ENCODE data around the gene NCKAP5. TPM values are rescaled to one million over a fixed set of nuclear protein-coding genes. Genes with fewer than 3 reads are reported as not detected.

Gene NCKAP5
- total RNA-seq, 6 donors from 2014 or later = 22.1 to 51.1 (median 41.4) TPM

DNA sequence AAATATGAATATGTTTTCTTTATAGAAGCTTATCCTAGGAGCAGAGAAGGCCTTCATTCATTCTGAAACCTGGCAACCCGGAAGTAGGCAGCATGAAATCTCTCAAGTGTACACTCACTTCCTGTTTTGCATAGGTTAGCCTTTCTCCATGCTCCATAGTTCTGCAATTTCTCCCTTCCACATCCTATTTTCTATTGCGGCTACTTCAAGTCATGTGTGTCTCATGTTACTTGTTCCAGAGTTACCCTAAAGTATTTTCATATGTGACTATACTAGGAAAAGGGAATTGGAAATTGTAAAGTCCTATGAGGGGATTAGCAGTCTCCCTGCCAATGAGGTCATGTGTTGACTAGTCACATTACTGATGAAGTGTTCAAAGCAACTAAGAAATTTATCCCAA, 320.6 kb downstream of the NCKAP5 start:
- peak overlapping the region in 3 of 4 donors; percentile 19 to 78 (median 47) for H3K27ac ChIP-seq
- DNase-seq (no peak), ATAC-seq (ENCODE audit: low FRiP score in 2 of 2) (peak in 1 of 2 donors; percentile 68)
- 32 to 40% methylated on average over 2 of the region's 2 CpGs for WGBS, 2 donors
- no peaks in the 10 kb centered on the region for H3K27me3 ChIP-seq
- TF ChIP-seq EP300 (IDR thresholded peaks at IDR 0.05) = no peak
- TF ChIP-seq, protein P1, sequence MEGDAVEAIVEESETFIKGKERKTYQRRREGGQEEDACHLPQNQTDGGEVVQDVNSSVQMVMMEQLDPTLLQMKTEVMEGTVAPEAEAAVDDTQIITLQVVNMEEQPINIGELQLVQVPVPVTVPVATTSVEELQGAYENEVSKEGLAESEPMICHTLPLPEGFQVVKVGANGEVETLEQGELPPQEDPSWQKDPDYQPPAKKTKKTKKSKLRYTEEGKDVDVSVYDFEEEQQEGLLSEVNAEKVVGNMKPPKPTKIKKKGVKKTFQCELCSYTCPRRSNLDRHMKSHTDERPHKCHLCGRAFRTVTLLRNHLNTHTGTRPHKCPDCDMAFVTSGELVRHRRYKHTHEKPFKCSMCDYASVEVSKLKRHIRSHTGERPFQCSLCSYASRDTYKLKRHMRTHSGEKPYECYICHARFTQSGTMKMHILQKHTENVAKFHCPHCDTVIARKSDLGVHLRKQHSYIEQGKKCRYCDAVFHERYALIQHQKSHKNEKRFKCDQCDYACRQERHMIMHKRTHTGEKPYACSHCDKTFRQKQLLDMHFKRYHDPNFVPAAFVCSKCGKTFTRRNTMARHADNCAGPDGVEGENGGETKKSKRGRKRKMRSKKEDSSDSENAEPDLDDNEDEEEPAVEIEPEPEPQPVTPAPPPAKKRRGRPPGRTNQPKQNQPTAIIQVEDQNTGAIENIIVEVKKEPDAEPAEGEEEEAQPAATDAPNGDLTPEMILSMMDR (IDR thresholded peaks at IDR 0.05) = no peak
- TF ChIP-seq POLR2A (IDR thresholded peaks at IDR 0.05) = no peak
- no peak for TF ChIP-seq POLR2AphosphoS5 (IDR thresholded peaks at IDR 0.05)
- H3K4me3 ChIP-seq = no peak overlapping the region
- no peaks in the 10 kb centered on the region for H3K36me3 ChIP-seq
- H3K4me1 ChIP-seq = peaks cover 0 to 19% (median 5%) of the 10 kb centered on the region in 4 donors
- H3K9me3 ChIP-seq = no peaks in the 10 kb centered on the region

DNA sequence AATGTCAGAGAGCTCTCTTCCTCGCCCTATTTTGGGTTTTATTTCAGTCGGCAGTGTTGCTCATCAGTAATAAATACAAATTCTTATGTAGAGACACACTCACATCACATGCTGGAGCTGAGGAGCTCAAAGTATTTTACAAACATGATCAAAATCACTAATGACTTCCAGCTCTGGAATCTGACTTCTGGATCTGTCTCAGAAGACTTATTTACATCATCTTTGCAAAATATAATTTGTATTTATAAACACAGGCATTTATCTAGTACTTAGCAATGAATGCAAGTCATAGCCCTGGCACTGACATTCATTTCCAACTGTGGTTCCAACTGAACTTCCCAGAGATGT, 327.1 kb downstream of the NCKAP5 start:
- no peaks in the 10 kb centered on the region for H3K9me3 ChIP-seq
- 28 to 29% methylated on average over 2 of the region's 2 CpGs for WGBS, 2 donors
- ATAC-seq (ENCODE audit: low FRiP score in 2 of 2) (no peak), DNase-seq (no peak)
- peaks cover 0 to 14% (median 5%) of the 10 kb centered on the region in 4 donors for H3K4me1 ChIP-seq
- H3K36me3 ChIP-seq = no peaks in the 10 kb centered on the region
- peak overlapping the region in 3 of 4 donors; percentile 7 to 20 (median 18) for H3K4me3 ChIP-seq
- peak overlapping the region; percentile 41 to 80 (median 66) for H3K27ac ChIP-seq
- no peaks in the 10 kb centered on the region for H3K27me3 ChIP-seq
- no peak for TF ChIP-seq POLR2AphosphoS5 (IDR thresholded peaks at IDR 0.05)
- no peak for TF ChIP-seq EP300 (IDR thresholded peaks at IDR 0.05)
- TF ChIP-seq, protein P1 (IDR thresholded peaks at IDR 0.05) = no peak
- no peak for TF ChIP-seq POLR2A (IDR thresholded peaks at IDR 0.05)

DNA sequence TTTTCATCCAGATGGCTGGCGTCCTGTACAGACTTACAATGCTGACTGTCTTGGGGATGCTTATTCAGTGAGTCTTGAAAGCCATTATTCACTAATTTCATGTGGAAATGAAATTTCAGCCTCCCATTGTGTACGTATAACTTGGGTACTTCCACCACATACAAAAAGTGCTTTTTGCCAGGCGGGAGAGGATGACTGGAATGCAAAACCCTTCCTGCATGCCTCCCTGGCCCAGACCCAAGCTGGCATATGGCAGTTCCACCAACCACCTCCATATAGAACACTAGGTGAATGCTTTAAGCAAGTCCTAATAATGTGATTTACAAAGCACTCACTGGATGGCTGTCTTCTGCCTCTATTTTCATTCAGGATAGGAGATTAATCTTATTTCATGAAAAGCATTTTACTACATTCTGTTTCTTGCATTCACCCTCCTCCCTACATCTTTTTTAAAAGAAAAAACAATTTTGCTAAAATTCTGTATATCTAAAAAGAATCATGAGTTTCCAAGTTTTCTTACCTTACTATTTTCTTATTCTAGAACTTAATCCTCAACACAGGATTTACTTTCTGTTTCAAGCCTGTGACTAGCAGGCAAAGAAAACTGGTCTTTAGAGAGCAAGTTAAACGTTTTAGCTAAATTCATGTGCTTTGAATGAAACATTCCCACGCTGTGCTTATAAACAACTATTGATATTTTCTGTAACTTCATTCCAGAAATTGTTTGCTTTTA, 327.6 kb downstream of the NCKAP5 start:
- Histone ChIP-seq H3K4me3 (peak overlapping the region in 3 of 4 donors; percentile 7 to 20 (median 18)), H3K9me3 (no peaks in the 10 kb centered on the region), H3K36me3 (no peaks in the 10 kb centered on the region), H3K4me1 (peaks cover 0 to 14% (median 5%) of the 10 kb centered on the region in 4 donors), H3K27ac (peak overlapping the region; percentile 41 to 80 (median 66)), H3K27me3 (no peaks in the 10 kb centered on the region)
- TF ChIP-seq POLR2A (IDR thresholded peaks at IDR 0.05) = no peak
- TF ChIP-seq, protein P1 (IDR thresholded peaks at IDR 0.05) = no peak
- no peak for TF ChIP-seq EP300 (IDR thresholded peaks at IDR 0.05)
- no peak for TF ChIP-seq POLR2AphosphoS5 (IDR thresholded peaks at IDR 0.05)
- DNase-seq = no peak
- no peak for ATAC-seq (ENCODE audit: low FRiP score in 2 of 2)
- WGBS, 2 donors = 43 to 53% methylated on average over 5 of the region's 5 CpGs

DNA sequence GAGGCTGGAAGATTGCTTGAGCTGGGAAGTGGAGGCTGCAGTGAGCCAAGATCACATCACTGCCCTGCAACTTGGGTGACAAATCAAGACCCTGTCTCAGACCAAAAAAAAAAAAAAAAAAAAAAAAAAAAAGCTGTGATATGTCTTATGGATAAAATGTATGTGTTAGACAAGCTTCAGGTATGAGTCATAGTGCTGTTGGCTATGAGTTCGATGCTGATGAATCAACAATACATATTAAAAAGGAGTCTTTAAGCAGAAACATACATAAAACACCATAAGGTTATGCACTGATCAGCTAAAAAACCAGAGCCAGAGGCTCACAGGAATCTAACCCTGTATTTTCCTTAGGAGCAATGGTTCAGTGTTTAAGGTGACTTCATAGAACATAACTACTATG, 332.3 kb downstream of the NCKAP5 start:
- 84 to 85% methylated on average over 1 of the region's 1 CpG for WGBS, 2 donors
- H3K27ac ChIP-seq = no peak overlapping the region
- no peak for DNase-seq
- no peaks in the 10 kb centered on the region for H3K36me3 ChIP-seq
- H3K9me3 ChIP-seq = no peaks in the 10 kb centered on the region
- no peak overlapping the region for H3K4me3 ChIP-seq
- no peaks in the 10 kb centered on the region for H3K27me3 ChIP-seq
- H3K4me1 ChIP-seq = peaks cover 0 to 29% (median 6%) of the 10 kb centered on the region in 4 donors
- ATAC-seq (ENCODE audit: low FRiP score in 2 of 2) = no peak
- no peak for TF ChIP-seq EP300 (IDR thresholded peaks at IDR 0.05)
- TF ChIP-seq, protein P1 (IDR thresholded peaks at IDR 0.05) = no peak
- TF ChIP-seq POLR2AphosphoS5 (IDR thresholded peaks at IDR 0.05) = no peak
- TF ChIP-seq POLR2A (IDR thresholded peaks at IDR 0.05) = no peak

DNA sequence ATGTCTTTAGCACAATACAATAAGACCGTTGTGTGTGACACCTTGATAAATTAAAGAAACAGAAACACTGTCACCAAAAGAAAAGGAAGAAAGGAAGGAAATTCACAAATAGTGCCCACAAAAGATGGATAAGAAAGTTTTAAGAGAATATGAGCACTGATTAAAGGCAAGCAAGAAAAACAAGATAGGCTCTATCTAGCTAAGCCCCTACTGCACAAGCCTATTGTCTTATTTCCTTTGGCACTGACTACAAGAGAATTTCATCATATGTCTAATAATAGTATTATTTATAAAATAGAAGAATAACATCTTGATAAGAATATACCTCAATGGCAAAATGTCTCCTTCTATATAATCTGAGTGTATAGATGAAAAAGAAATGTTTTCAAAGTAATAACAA, 335.7 kb downstream of the NCKAP5 start:
- H3K4me1 ChIP-seq = peaks cover 0 to 22% (median 3%) of the 10 kb centered on the region in 4 donors
- DNase-seq = no peak
- H3K27ac ChIP-seq = peak overlapping the region in 2 of 4 donors; percentile 14 to 58
- no peak overlapping the region for H3K4me3 ChIP-seq
- no peaks in the 10 kb centered on the region for H3K9me3 ChIP-seq
- 40 to 43% methylated on average over 1 of the region's 1 CpG for WGBS, 2 donors
- H3K27me3 ChIP-seq = no peaks in the 10 kb centered on the region
- ATAC-seq (ENCODE audit: low FRiP score in 2 of 2) = no peak
- no peaks in the 10 kb centered on the region for H3K36me3 ChIP-seq
- TF ChIP-seq POLR2A (IDR thresholded peaks at IDR 0.05) (no peak), EP300 (IDR thresholded peaks at IDR 0.05) (no peak), POLR2AphosphoS5 (IDR thresholded peaks at IDR 0.05) (no peak)
- TF ChIP-seq, protein P1 (IDR thresholded peaks at IDR 0.05) = no peak

Data from upper lobe of left lung (tissue), 6 donors.